SK-N-SH treated with all-trans-retinoic acid at 6 μM for 48 hours (cell line): ENCODE results near the gene LRP8.

Experiments
- ISL1 ChIP-seq: fragments of 250-450 bp; sonication (Bioruptor Pico); IDR thresholded peaks from 2 replicates; pipeline ENCODE4 v2.1.2; 2022; ENCODE audit warnings: mild to moderate bottlenecking, moderate library complexity
- RARB ChIP-seq: fragments of 250-450 bp; sonication (Bioruptor Pico); IDR thresholded peaks from 2 replicates; pipeline ENCODE4 v1.8.0; 2021; ENCODE audit warnings: mild to moderate bottlenecking, moderate library complexity
- TOX ChIP-seq: fragments of 250-450 bp; sonication (Bioruptor Pico); IDR thresholded peaks from 2 replicates; pipeline ENCODE4 v1.8.0; 2021; ENCODE audit warnings: mild to moderate bottlenecking, moderate library complexity, borderline replicate concordance
- ZNF565 ChIP-seq: fragments of 450-650 bp; formaldehyde crosslinking; conservative IDR thresholded peaks from 2 replicates; pipeline ENCODE4 v1.5.0; 2020; ENCODE audit warnings: low read depth, mild to moderate bottlenecking, moderate library complexity
- TF ChIP-seq, protein P1 (sequence below): fragments of 250-450 bp; sonication (Bioruptor Pico); IDR thresholded peaks from 2 replicates; pipeline ENCODE4 v1.5.0; 2020; ENCODE audit warnings: mild to moderate bottlenecking, moderate library complexity
- TF ChIP-seq, protein P2 (sequence below): fragments of 250-450 bp; sonication (Bioruptor Pico); IDR thresholded peaks from 2 replicates; pipeline ENCODE4 v1.5.1; 2021; ENCODE audit warnings: mild to moderate bottlenecking, moderate library complexity

DNA sequence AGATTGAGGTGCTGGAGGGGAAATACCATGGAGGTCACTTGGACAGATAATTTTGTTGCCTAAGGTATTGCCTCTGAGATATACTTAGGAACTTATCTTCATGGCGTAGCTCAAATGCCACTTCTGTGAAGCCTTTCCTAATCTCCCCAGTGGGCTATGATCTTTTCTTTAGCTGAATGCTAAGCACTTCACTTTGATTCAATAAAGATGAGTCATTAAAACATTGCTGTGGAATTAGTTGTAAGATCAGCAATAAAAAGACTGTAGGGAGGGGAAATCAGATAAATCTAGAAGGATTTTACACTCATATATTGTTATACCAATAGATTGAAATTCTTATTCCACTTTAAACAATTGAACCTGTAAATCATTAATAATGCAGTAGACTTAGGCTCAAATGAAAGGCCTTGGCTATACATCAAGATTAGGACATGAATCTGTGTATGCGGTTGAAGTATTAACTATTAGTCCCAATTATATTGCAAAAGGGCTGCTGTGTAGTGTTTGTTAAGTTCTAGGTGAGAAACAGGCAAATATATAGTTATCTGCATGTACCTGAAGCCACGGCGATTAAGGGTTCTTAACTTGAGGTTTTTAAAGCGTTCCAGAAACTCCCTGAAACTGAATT, 70.3 kb downstream of the LRP8 start:
- TF ChIP-seq RARB (no peak), ISL1 (CRISPR knock-in tag) (no peak), TOX (CRISPR knock-in tag) (no peak), ZNF565 (CRISPR knock-in tag) (no peak)
- TF ChIP-seq, protein P1, sequence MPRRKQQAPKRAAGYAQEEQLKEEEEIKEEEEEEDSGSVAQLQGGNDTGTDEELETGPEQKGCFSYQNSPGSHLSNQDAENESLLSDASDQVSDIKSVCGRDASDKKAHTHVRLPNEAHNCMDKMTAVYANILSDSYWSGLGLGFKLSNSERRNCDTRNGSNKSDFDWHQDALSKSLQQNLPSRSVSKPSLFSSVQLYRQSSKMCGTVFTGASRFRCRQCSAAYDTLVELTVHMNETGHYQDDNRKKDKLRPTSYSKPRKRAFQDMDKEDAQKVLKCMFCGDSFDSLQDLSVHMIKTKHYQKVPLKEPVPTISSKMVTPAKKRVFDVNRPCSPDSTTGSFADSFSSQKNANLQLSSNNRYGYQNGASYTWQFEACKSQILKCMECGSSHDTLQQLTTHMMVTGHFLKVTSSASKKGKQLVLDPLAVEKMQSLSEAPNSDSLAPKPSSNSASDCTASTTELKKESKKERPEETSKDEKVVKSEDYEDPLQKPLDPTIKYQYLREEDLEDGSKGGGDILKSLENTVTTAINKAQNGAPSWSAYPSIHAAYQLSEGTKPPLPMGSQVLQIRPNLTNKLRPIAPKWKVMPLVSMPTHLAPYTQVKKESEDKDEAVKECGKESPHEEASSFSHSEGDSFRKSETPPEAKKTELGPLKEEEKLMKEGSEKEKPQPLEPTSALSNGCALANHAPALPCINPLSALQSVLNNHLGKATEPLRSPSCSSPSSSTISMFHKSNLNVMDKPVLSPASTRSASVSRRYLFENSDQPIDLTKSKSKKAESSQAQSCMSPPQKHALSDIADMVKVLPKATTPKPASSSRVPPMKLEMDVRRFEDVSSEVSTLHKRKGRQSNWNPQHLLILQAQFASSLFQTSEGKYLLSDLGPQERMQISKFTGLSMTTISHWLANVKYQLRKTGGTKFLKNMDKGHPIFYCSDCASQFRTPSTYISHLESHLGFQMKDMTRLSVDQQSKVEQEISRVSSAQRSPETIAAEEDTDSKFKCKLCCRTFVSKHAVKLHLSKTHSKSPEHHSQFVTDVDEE (CRISPR knock-in tag): no peak
- TF ChIP-seq, protein P2, sequence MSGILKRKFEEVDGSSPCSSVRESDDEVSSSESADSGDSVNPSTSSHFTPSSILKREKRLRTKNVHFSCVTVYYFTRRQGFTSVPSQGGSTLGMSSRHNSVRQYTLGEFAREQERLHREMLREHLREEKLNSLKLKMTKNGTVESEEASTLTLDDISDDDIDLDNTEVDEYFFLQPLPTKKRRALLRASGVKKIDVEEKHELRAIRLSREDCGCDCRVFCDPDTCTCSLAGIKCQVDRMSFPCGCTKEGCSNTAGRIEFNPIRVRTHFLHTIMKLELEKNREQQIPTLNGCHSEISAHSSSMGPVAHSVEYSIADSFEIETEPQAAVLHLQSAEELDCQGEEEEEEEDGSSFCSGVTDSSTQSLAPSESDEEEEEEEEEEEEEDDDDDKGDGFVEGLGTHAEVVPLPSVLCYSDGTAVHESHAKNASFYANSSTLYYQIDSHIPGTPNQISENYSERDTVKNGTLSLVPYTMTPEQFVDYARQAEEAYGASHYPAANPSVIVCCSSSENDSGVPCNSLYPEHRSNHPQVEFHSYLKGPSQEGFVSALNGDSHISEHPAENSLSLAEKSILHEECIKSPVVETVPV: no peak
